ENCODE results near the gene FBXW4. TPM values are rescaled to one million over a fixed set of nuclear protein-coding genes. Genes with fewer than 3 reads are reported as not detected.

Gene FBXW4
- total RNA-seq, 4 donors from 2014 or later: 45.1 to 94.7 (median 64.3) TPM

GRCh38 chr10:101617102-101617823, 77.7 kb downstream of the FBXW4 start:
- no peaks in the 10 kb centered on the region for H3K4me1 ChIP-seq
- no peak for DNase-seq
- no peak overlapping the region for H3K27ac ChIP-seq
- no peaks in the 10 kb centered on the region for H3K36me3 ChIP-seq
- no peaks in the 10 kb centered on the region for H3K27me3 ChIP-seq
- no peak for TF ChIP-seq POLR2A (IDR thresholded peaks at IDR 0.05)
- TF ChIP-seq CTCF (IDR thresholded peaks at IDR 0.05): no peak
- intact Hi-C loops (cut with DNase I; ENCODE audit: low total_unique reads): no loop called here
- no peak overlapping the region for H3K4me3 ChIP-seq
- H3K9me3 ChIP-seq: no peaks in the 10 kb centered on the region

- H3K36me3 ChIP-seq: no peaks in the 10 kb centered on the region
- H3K27me3 ChIP-seq: no peaks in the 10 kb centered on the region
- DNase-seq: no peak
- no peak overlapping the region for H3K27ac ChIP-seq
- H3K4me3 ChIP-seq: no peak overlapping the region
- no peaks in the 10 kb centered on the region for H3K9me3 ChIP-seq
- intact Hi-C loops (cut with DNase I; ENCODE audit: low total_unique reads): no loop called here
- TF ChIP-seq CTCF (IDR thresholded peaks at IDR 0.05) (no peak), POLR2A (IDR thresholded peaks at IDR 0.05) (no peak)
- no peaks in the 10 kb centered on the region for H3K4me1 ChIP-seq
Measured at GRCh38 chr10:101616415-101617101, 78.4 kb downstream of the FBXW4 start.

GRCh38 chr10:101615525-101616116, 79.3 kb downstream of the FBXW4 start:
- Histone ChIP-seq H3K27me3 (no peaks in the 10 kb centered on the region), H3K4me3 (no peak overlapping the region), H3K36me3 (no peaks in the 10 kb centered on the region), H3K27ac (no peak overlapping the region), H3K9me3 (no peaks in the 10 kb centered on the region), H3K4me1 (no peaks in the 10 kb centered on the region)
- no peak for TF ChIP-seq POLR2A (IDR thresholded peaks at IDR 0.05)
- no peak for TF ChIP-seq CTCF (IDR thresholded peaks at IDR 0.05)
- DNase-seq: no peak
- intact Hi-C loops (cut with DNase I; ENCODE audit: low total_unique reads): no loop called here

- Histone ChIP-seq H3K4me3 (no peak overlapping the region), H3K36me3 (no peaks in the 10 kb centered on the region), H3K27ac (no peak overlapping the region), H3K9me3 (no peaks in the 10 kb centered on the region), H3K27me3 (no peaks in the 10 kb centered on the region), H3K4me1 (no peaks in the 10 kb centered on the region)
- TF ChIP-seq CTCF (IDR thresholded peaks at IDR 0.05): no peak
- TF ChIP-seq POLR2A (IDR thresholded peaks at IDR 0.05): no peak
- DNase-seq: no peak
- intact Hi-C loops (cut with DNase I; ENCODE audit: low total_unique reads): no loop called here
Measured at GRCh38 chr10:101614663-101615524, 80.1 kb downstream of the FBXW4 start.

All from uterus (tissue), 4 donors.